Endothelial cell of umbilical vein (primary cell): ENCODE results near the gene ZNF516. TPM values are rescaled to one million over a fixed set of nuclear protein-coding genes. Genes with fewer than 3 reads are reported as not detected.
A peak's percentile ranks its signal among the peaks of the same experiment; 100 is the strongest.

Experiments
- BruUV-seq: library from RNA; stranded (reverse); fragments of 400-500 nt; replicated peaks from 2 replicates; lab custom pipeline; 2021; lab: Mats Ljungman, UMichigan
- CTCF ChIA-PET: fragments of 300-600, 350-600 bp; sonication (Branson Sonifier 250); formaldehyde crosslinking; loops from one replicate; lab custom pipeline; 2021; ENCODE audit warnings: antibody characterized with exemption, inconsistent platforms; lab: Charles Lee
- POLR2A ChIA-PET: fragments of 300-600, 350-600 bp; sonication (Branson Sonifier 250); formaldehyde crosslinking; loops from one replicate; lab custom pipeline; 2021; ENCODE audit warnings: antibody characterized with exemption, inconsistent platforms; lab: Charles Lee
- DNase-seq: peaks from one replicate; pipeline ENCODE4 v3.0.0-alpha.2; 2011; ENCODE audit warnings: low read depth, low spot score
- FAIRE-seq: peaks from 2 replicates; lab custom pipeline; 2011; peaks lifted over from hg19 to GRCh38; lab: Jason Lieb, UNC
- H2AFZ ChIP-seq: 2 replicates; pipeline ENCODE4 v1.6.0; 2012; ENCODE audit warnings: low read depth, low read length, control low read depth, inconsistent platforms
- H3K27ac ChIP-seq: 2 replicates; pipeline ENCODE4 v1.5.1; 2011; ENCODE audit warnings: low read depth, mild to moderate bottlenecking, control low read depth, low read length, moderate library complexity; ENCODE audit not compliant: insufficient read depth
- H3K27me3 ChIP-seq, 2 experiments: 2 replicates each; pipeline versions ENCODE4 v1.6.0 to v1.6.1; 2011; ENCODE audit warnings: low read length in 2 of 2, mixed read lengths in 1 of 2; ENCODE audit not compliant: control insufficient read depth in 2 of 2, insufficient read depth in 2 of 2
- H3K36me3 ChIP-seq, 2 experiments: 2 replicates in 1 of 2; 3 replicates in 1 of 2; pipeline ENCODE4 v1.5.1; 2011; ENCODE audit warnings: low read length in 2 of 2, mild to moderate bottlenecking in 1 of 2, moderate library complexity in 1 of 2; ENCODE audit not compliant: control insufficient read depth in 2 of 2, insufficient read depth in 2 of 2; ENCODE audit errors: extremely low read depth in 1 of 2
- H3K4me1 ChIP-seq: 3 replicates; pipeline ENCODE4 v1.5.1; 2011; ENCODE audit warnings: mild to moderate bottlenecking, low read length; ENCODE audit not compliant: control insufficient read depth, insufficient read depth; ENCODE audit errors: extremely low read depth
- H3K4me2 ChIP-seq: 2 replicates; pipeline ENCODE4 v1.6.1; 2011; ENCODE audit warnings: low read length, control low read depth, mixed read lengths; ENCODE audit not compliant: insufficient read depth
- H3K4me3 ChIP-seq, 3 experiments: fragments of 200-600 bp in 1 of 3; sonication (generic), shearing (Covaris generic) in 1 of 3; replicated peaks in 1 of 3; 2 replicates each; pipeline ENCODE4 v1.5.1; 2011 to 2016; ENCODE audit warnings: control low read depth in 3 of 3, low read length in 3 of 3, mild to moderate bottlenecking in 2 of 3, inconsistent platforms in 1 of 3, low read depth in 1 of 3, moderate library complexity in 1 of 3; ENCODE audit not compliant: insufficient read depth in 1 of 3
- H3K79me2 ChIP-seq: 2 replicates; pipeline ENCODE4 v1.6.0; 2012; ENCODE audit warnings: low read length, inconsistent platforms; ENCODE audit not compliant: control insufficient read depth, insufficient read depth
- H3K9ac ChIP-seq: replicated peaks from 2 replicates; pipeline ENCODE3; 2011; ENCODE audit warnings: low read length, control low read depth; ENCODE audit not compliant: insufficient read depth; ENCODE audit errors: extremely low read depth
- H3K9me1 ChIP-seq: replicated peaks from 3 replicates; pipeline ENCODE4 v1.6.0; 2011; ENCODE audit warnings: mild to moderate bottlenecking, low read length; ENCODE audit not compliant: control insufficient read depth, insufficient read depth; ENCODE audit errors: extremely low read depth
- H3K9me3 ChIP-seq: replicated peaks from 2 replicates; pipeline ENCODE4 v1.5.1; 2012; ENCODE audit warnings: low read length, inconsistent platforms; ENCODE audit not compliant: control insufficient read depth, insufficient read depth
- H4K20me1 ChIP-seq: replicated peaks from 2 replicates; pipeline ENCODE3; 2011; ENCODE audit warnings: mild to moderate bottlenecking, low read length; ENCODE audit not compliant: control insufficient read depth, insufficient read depth; ENCODE audit errors: extremely low read depth
- FOS ChIP-seq: IDR thresholded peaks from 2 replicates; pipeline ENCODE4 v1.6.1; 2011; ENCODE audit warnings: mild to moderate bottlenecking, low read length, moderate library complexity, borderline replicate concordance; ENCODE audit not compliant: insufficient read depth
- GATA2 ChIP-seq: IDR thresholded peaks from 2 replicates; pipeline ENCODE4 v1.7.0; 2011; ENCODE audit warnings: low read depth, mild to moderate bottlenecking, moderate library complexity, mixed read lengths, low read length; ENCODE audit not compliant: insufficient read length, insufficient read depth
- JUN ChIP-seq: IDR thresholded peaks from 2 replicates; pipeline ENCODE4 v1.6.1; 2011; ENCODE audit warnings: borderline replicate concordance, low read depth; ENCODE audit not compliant: insufficient read length, insufficient read depth
- MYC ChIP-seq: IDR thresholded peaks from one replicate; pipeline ENCODE4 v1.6.1; 2011; ENCODE audit warnings: mild to moderate bottlenecking, low read depth, low read length
- POLR2A ChIP-seq: IDR thresholded peaks from 2 replicates; pipeline ENCODE4 v1.6.1; 2012; ENCODE audit warnings: low read depth, mild to moderate bottlenecking, control low read depth, low read length
- POLR2AphosphoS5 ChIP-seq: IDR thresholded peaks from 2 replicates; pipeline ENCODE4 v1.6.1; 2012; ENCODE audit warnings: low read depth, mild to moderate bottlenecking, control low read depth, low read length, moderate library complexity; ENCODE audit not compliant: insufficient read depth
- dilution Hi-C: fragments of 300-500 bp; cut with MboI; formaldehyde crosslinking; loops from one replicate; pipeline ENCODE4 v1.15.0; 2019; ENCODE audit warnings: low sequenced_read_pairs; ENCODE audit not compliant: extremely low pct_ligation_motif_present
- intact Hi-C: fragments of 100-400 bp; cut with micrococcal nuclease; formaldehyde crosslinking; loops from one replicate; pipeline ENCODE4 v1.10.0; 2022
- polyA plus RNA-seq, 4 experiments: library from polyadenylated mRNA; depleted of rRNA in 3 of 4; stranded (reverse) in 3 of 4; unstranded in 1 of 4; fragments of >200 nt; gene quantifications; 2 replicates each; pipeline versions ENCODE4 v1.2.1 to v1.2.3, GENCODE V29; 2011 to 2012; ENCODE audit warnings: missing spikeins in 1 of 4
- total RNA-seq: library from RNA; stranded (reverse); gene quantifications from 2 replicates; pipeline ENCODE4 v1.2.3, GENCODE V29; 2021
- TF ChIP-seq, protein P1 (sequence below): IDR thresholded peaks from 2 replicates; pipeline ENCODE4 v1.6.1; 2011; ENCODE audit not compliant: insufficient read depth, insufficient read length

The ZNF516 gene
- total and polyA plus RNA-seq, 2 donors (not counting 3 experiments of a cell fraction or from before 2014, with no cell fraction given) = 3.6 to 19.1 TPM

GRCh38 chr18:76358774-76359173, 136.3 kb downstream of the ZNF516 start:
- DNase-seq (no peak), FAIRE-seq (peak; percentile 15)
- no peaks in the 10 kb centered on the region for H3K27me3 ChIP-seq
- H3K4me3 ChIP-seq = no peak overlapping the region
- intact Hi-C loops = no loop called here
- H3K4me1 ChIP-seq = no peaks in the 10 kb centered on the region
- no peak overlapping the region for H3K4me2 ChIP-seq
- H3K36me3 ChIP-seq = no peaks in the 10 kb centered on the region
- no peaks in the 10 kb centered on the region for H3K79me2 ChIP-seq
- H3K9me1 ChIP-seq = no peaks in the 10 kb centered on the region
- no peak overlapping the region for H2AFZ ChIP-seq
- CTCF ChIA-PET = no interaction called here
- no peak overlapping the region for H3K9ac ChIP-seq
- BruUV-seq = no TSS peak
- dilution Hi-C loops = no loop called here
- H3K9me3 ChIP-seq = no peaks in the 10 kb centered on the region
- no peaks in the 10 kb centered on the region for H4K20me1 ChIP-seq
- no peak overlapping the region for H3K27ac ChIP-seq
- POLR2A ChIA-PET = no interaction called here
- TF ChIP-seq FOS = no peak

GRCh38 chr18:76357585-76358260, 137.3 kb downstream of the ZNF516 start:
- no TSS peak for BruUV-seq
- dilution Hi-C loops = no loop called here
- intact Hi-C loops = no loop called here

More at GRCh38 chr18:76357585-76358260, 137.3 kb downstream of the ZNF516 start:
- ChIA-PET POLR2A (no interaction called here), CTCF (no interaction called here)
- no peaks in the 10 kb centered on the region for H4K20me1 ChIP-seq
- FAIRE-seq (no peak), DNase-seq (no peak)
- H2AFZ ChIP-seq = no peak overlapping the region
- no peak overlapping the region for H3K4me3 ChIP-seq
- H3K27me3 ChIP-seq = no peaks in the 10 kb centered on the region
- no peaks in the 10 kb centered on the region for H3K36me3 ChIP-seq
- TF ChIP-seq JUN (no peak), POLR2AphosphoS5 (no peak), FOS (no peak), GATA2 (no peak), POLR2A (no peak), MYC (no peak)
- TF ChIP-seq, protein P1, sequence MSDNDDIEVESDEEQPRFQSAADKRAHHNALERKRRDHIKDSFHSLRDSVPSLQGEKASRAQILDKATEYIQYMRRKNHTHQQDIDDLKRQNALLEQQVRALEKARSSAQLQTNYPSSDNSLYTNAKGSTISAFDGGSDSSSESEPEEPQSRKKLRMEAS = no peak
- no peaks in the 10 kb centered on the region for H3K9me3 ChIP-seq
- no peak overlapping the region for H3K27ac ChIP-seq
- H3K79me2 ChIP-seq = no peaks in the 10 kb centered on the region
- H3K4me1 ChIP-seq = no peaks in the 10 kb centered on the region
- no peak overlapping the region for H3K9ac ChIP-seq
- no peak overlapping the region for H3K4me2 ChIP-seq
- no peaks in the 10 kb centered on the region for H3K9me1 ChIP-seq
